Left lung (tissue), 10 donors: ENCODE data around the gene NCKAP1. TPM values are rescaled to one million over a fixed set of nuclear protein-coding genes. Genes with fewer than 3 reads are reported as not detected.

ENCODE experiments used
- ATAC-seq: fragments of 200-7000 bp; cut with Tn5 transposase; one replicate; pipeline ENCODE4 v1.9.1; 2020; ENCODE audit warnings: moderate library complexity
- DNase-seq, 4 donors: peaks; one replicate each; pipeline ENCODE4 v3.0.0-alpha.2; 2013 to 2020
- H3K27ac ChIP-seq, 2 donors: fragments of 200-600 bp; sonication (generic) in 1 of 2; one replicate each; pipeline versions ENCODE4 v1.5.0 to v1.8.0; 2020 to 2021
- H3K27me3 ChIP-seq, 2 donors: fragments of 200-600 bp; sonication (generic) in 1 of 2; one replicate each; pipeline versions ENCODE4 v1.5.0 to v1.8.0; 2020 to 2021
- H3K36me3 ChIP-seq, 2 donors: fragments of 200-600 bp; sonication (generic) in 1 of 2; one replicate each; pipeline versions ENCODE4 v1.5.0 to v1.8.0; 2020 to 2021
- H3K4me1 ChIP-seq, 2 donors: fragments of 200-600 bp; one replicate each; pipeline ENCODE4 v1.8.0; 2021
- H3K4me3 ChIP-seq, 2 donors: fragments of 200-600 bp; sonication (generic) in 1 of 2; one replicate each; pipeline versions ENCODE4 v1.5.0 to v1.8.0; 2020 to 2021; ENCODE audit warnings: mild to moderate bottlenecking in 1 of 2
- H3K9me3 ChIP-seq, 2 donors: fragments of 200-600 bp; sonication (generic) in 1 of 2; one replicate each; pipeline versions ENCODE4 v1.5.0 to v1.8.0; 2020 to 2021
- intact Hi-C, 2 donors: fragments of 100-400 bp; cut with DNase I; formaldehyde crosslinking; loops; one replicate each; pipeline versions ENCODE4 v1.11.2 to v1.14.2; 2022
- polyA plus RNA-seq, 6 donors: library from polyadenylated mRNA; unstranded; fragments of 120-200 nt; gene quantifications; one replicate each; pipeline ENCODE4 v1.2.1, GENCODE V29; 2013; ENCODE audit not compliant: insufficient read length in 6 of 6
- total RNA-seq, 2 donors: library from RNA; stranded (reverse); fragmentation: NEBNext Ultra II Directional; extraction: Animal tissue kit (Norgen Biotek cat#: 25700); gene quantifications; one replicate each; pipeline ENCODE4 v1.2.1, GENCODE V29; 2021
- TF ChIP-seq, protein P1 (sequence below), 2 donors: fragments of 200-600 bp; sonication (generic) in 1 of 2; IDR thresholded peaks; one replicate each; pipeline versions ENCODE4 v1.5.0 to v1.8.0; 2021; ENCODE audit warnings: antibody characterized with exemption in 2 of 2
- donor health status: DM: no; HTN: yes; CAD: no.
- donor health status: DM: no; HTN: no; CAD: no.

NCKAP1 gene
- total and polyA plus RNA-seq, 8 donors, result 98.3 to 128 (median 117) TPM

DNA sequence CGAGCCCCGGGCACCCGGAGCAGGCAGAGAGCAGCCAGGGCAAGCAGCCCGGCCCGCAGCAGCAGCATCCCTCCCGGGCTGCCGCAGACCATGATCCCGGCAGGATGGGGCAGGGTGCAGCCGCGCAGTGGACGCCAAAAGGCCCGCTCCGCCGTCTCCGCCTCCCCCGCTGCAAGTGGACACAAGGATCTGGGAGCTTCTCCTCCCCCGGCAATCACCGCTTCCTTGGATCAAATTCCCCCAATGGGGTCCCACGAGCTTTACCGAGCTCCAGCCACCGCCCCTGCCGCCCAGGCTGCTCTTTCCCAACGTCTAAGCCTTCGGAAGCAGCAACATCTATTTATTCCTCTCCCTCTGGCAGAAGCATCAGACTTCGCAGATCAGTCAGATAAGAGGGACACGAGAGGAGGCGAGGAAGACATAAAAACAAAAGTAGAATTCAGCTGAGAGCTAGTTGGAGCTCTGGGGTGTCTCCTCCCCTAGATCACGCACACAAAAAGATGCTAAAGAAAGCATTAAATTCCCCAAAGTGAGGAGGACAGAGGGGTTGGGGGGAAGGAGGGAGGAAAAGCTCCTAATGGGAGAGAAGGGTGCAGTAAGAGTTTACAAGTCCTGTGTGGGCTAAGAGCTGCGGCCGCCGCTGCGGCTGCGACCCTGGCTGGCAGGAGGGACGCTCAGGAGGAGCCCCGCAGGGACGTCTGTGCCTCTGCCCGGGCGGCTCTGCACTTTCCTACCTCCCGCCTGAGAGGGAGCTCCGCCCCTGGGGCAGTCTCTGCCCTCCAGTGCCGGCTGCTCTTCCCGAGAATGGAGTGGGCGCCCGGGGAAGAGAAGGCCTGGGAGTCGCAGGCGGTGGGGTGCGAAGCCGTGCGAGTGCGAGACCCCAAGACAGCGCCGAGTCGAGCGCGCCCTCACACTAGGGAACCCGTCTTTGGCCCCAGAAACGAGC, 171.5 kb downstream of the NCKAP1 start, which contains the start of gene FRZB:
Gene FRZB (minus strand): TSS at position 177 of the 946 bp plus-strand sequence. CDS start 85 bp downstream, at position 92.
- peak within 1 kb of the TSS in 1 of 2 donors; percentile 53 for H3K27ac ChIP-seq
- ATAC-seq, result peak; percentile 84
- intact Hi-C loops, result no loop called here

DNA sequence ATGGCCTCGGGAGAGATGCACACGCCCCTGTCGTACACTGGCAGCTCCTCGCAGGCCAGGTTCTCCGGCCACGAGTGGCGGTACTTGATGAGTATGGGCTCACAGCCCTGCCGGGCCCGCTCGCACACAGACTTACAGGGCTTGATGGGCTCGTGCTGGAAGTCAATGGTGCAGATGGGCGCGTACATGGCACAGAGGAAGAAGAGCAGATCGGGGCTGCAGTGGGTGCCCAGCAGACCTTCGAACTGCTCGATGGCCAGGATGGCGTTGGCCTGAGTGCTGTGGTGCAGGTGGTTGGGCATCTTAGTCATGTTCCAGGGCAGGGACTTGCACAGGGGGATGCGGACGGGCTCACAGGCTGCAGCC, 172.2 kb downstream of the NCKAP1 start:
- intact Hi-C loops, result no loop called here
- no peaks in the 10 kb centered on the region for H3K9me3 ChIP-seq
- peaks cover 6 to 46% of the 10 kb centered on the region in 2 donors for H3K27me3 ChIP-seq
- DNase-seq (peak in 2 of 4 donors; percentile 31 to 69), ATAC-seq (peak; percentile 34)
- H3K4me3 ChIP-seq, result peak overlapping the region; percentile 13 to 15
- H3K27ac ChIP-seq, result no peak overlapping the region
- TF ChIP-seq, protein P1, sequence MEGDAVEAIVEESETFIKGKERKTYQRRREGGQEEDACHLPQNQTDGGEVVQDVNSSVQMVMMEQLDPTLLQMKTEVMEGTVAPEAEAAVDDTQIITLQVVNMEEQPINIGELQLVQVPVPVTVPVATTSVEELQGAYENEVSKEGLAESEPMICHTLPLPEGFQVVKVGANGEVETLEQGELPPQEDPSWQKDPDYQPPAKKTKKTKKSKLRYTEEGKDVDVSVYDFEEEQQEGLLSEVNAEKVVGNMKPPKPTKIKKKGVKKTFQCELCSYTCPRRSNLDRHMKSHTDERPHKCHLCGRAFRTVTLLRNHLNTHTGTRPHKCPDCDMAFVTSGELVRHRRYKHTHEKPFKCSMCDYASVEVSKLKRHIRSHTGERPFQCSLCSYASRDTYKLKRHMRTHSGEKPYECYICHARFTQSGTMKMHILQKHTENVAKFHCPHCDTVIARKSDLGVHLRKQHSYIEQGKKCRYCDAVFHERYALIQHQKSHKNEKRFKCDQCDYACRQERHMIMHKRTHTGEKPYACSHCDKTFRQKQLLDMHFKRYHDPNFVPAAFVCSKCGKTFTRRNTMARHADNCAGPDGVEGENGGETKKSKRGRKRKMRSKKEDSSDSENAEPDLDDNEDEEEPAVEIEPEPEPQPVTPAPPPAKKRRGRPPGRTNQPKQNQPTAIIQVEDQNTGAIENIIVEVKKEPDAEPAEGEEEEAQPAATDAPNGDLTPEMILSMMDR (IDR thresholded peaks at IDR 0.05), result no peak
- H3K36me3 ChIP-seq, result no peaks in the 10 kb centered on the region
- H3K4me1 ChIP-seq, result peaks cover 3 to 14% of the 10 kb centered on the region in 2 donors

More for the DNA sequence above, 171.5 kb downstream of the NCKAP1 start, which contains the start of gene FRZB:
- H3K4me1 ChIP-seq, result peaks cover 3 to 14% of the 10 kb centered on the region in 2 donors
- peak; percentile 53 to 83 (median 76) for DNase-seq
- TF ChIP-seq, protein P1 (IDR thresholded peaks at IDR 0.05), result no peak
- peak within 1 kb of the TSS; percentile 13 to 15 for H3K4me3 ChIP-seq
- no peaks in the 10 kb centered on the region for H3K36me3 ChIP-seq
- peaks cover 6 to 46% of the 10 kb centered on the region in 2 donors for H3K27me3 ChIP-seq
- H3K9me3 ChIP-seq, result no peaks in the 10 kb centered on the region

DNA sequence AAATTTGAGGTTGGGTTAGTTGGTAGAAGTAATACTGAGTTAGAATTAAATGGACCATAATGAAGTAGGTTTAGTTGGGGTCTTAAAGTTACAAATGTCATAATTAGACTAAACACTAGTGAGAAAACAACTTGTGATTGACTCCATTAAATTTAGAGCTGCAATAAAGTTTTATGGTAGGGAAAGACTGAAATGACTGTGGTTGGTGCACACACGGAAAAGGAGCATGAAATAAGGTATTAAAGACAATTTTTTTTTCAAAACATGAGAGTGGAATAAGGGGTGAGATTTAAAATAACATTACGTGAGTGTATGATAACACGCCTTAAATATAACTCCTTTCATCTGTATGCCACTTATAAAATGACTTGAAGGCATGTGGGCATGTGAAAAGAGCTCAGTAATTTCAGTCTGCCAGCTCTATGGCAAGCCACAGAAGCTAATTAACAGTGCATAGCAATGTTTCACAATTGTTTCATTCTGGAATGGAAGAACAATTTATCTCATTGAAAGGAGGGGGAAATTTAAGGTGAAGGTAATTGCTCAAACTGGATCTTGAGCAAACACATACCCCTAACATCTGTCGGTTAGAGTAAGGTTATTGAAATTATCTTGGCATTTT, 173.2 kb downstream of the NCKAP1 start:
- H3K9me3 ChIP-seq, result no peaks in the 10 kb centered on the region
- peaks cover 6 to 46% of the 10 kb centered on the region in 2 donors for H3K27me3 ChIP-seq
- H3K36me3 ChIP-seq, result no peaks in the 10 kb centered on the region
- TF ChIP-seq, protein P1 (IDR thresholded peaks at IDR 0.05), result no peak
- ATAC-seq, result no peak
- intact Hi-C loops, result no loop called here
- H3K4me1 ChIP-seq, result peaks cover 3 to 14% of the 10 kb centered on the region in 2 donors
- no peak overlapping the region for H3K4me3 ChIP-seq
- no peak overlapping the region for H3K27ac ChIP-seq
- DNase-seq, result no peak

DNA sequence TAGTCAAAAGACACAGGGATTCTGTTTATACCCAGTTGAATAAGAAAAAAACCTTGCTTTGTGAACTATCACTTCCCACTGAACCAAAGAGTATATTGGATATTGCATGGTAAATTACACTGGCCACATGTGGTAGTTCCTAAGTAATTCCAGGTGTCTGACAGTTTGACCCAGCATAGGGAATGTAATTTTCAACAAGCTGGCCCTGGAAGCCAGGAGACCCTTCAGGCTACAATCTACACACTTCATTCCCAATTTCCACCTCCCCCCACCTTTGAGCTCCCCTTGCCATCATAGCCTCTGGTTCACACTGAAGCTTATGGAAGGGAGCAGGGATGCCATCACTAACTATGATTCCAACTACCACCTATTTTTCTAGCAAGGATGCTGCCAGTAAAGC, 174.6 kb downstream of the NCKAP1 start:
- Histone ChIP-seq H3K27ac (no peak overlapping the region), H3K36me3 (no peaks in the 10 kb centered on the region), H3K4me3 (no peak overlapping the region), H3K9me3 (no peaks in the 10 kb centered on the region), H3K4me1 (peaks cover 3 to 14% of the 10 kb centered on the region in 2 donors), H3K27me3 (peaks cover 6 to 46% of the 10 kb centered on the region in 2 donors)
- intact Hi-C loops, result no loop called here
- ATAC-seq (no peak), DNase-seq (no peak)
- TF ChIP-seq, protein P1 (IDR thresholded peaks at IDR 0.05), result no peak

DNA sequence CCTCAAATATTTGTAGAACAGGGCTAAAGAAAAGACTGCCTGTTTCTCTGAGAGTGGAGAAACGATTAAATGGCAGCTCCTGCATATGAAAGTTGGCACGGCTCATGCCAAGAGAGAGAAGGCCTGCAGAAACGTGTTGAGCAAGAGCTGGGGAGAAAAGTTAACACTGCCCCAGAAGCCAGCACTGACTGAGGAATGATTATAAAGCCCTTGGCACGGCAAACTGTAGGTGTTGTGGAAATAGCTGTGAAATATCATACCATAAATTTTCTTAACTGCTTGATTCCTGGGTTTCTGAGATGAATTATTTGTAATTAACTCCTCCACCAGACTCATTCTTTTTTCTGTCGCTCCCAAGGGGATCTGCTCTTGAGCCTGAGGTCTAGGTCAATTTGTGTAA, 176.2 kb downstream of the NCKAP1 start:
- no peak overlapping the region for H3K27ac ChIP-seq
- no peaks in the 10 kb centered on the region for H3K9me3 ChIP-seq
- no peak overlapping the region for H3K4me3 ChIP-seq
- H3K36me3 ChIP-seq, result no peaks in the 10 kb centered on the region
- peaks cover 3 to 11% of the 10 kb centered on the region in 2 donors for H3K4me1 ChIP-seq
- intact Hi-C loops, result no loop called here
- H3K27me3 ChIP-seq, result peaks cover 6 to 36% of the 10 kb centered on the region in 2 donors
- DNase-seq (peak in 1 of 4 donors; percentile 19), ATAC-seq (no peak)
- TF ChIP-seq, protein P1 (IDR thresholded peaks at IDR 0.05), result no peak
